Breast epithelium (tissue), 3 donors: ENCODE results near the gene PRPF18.

Source experiments
- CTCF ChIP-seq, 3 donors: fragments of 450-650 bp; IDR thresholded peaks; one replicate each; pipeline ENCODE4 v1.5.1; 2016 to 2017; ENCODE audit warnings: antibody characterized with exemption in 3 of 3, mild to moderate bottlenecking in 3 of 3, moderate library complexity in 3 of 3
- POLR2AphosphoS5 ChIP-seq, 3 donors: sonication (generic); formaldehyde crosslinking; IDR thresholded peaks; one replicate each; pipeline ENCODE4 v1.6.1; 2017; ENCODE audit warnings: antibody characterized with exemption in 3 of 3

DNA sequence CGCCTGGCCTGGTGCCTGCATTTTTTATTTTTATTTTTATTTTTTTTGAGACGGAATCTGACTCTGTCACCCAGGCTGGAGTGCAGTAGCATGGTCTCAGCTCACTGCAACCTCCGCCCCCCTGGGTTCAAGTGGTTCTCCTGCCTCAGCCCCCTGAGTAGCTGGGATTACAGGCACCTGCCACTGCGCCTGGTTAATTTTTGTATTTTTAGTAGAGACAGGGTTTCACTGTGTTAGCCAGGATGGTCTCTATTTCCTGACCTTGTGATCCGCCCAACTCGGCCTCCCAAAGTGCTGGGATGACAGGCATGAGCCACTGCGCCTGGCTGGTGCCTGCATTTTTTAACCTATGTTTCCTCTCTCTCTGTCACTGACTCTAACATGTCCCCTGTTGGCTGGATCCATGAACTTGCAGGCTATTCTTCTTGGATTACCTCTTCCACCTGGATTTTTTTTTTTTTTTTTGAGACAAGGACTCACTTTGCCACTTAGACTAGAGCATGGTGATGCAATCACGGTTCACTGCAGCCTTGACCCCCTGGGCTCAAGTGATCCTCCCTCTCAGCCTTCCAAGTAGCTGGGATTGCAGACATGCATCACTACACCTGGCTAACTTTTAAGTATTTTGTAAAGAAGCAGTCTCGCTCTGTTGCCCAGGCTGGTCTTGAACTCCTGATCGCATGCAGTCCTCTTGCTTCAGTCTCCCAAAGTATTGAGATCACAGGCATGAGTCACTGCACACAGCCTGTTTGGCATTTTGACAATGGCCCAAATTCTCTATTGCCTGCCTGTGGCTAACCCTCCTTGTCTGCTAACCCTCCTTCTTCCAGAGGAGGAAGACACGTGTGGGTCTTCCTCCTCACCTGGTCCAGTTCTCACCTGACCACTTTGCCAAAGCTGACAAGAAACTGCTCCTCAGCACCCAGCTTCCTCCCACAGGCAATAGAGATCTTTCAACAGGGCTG lies 23.0 kb upstream of the PRPF18 start:
- TF ChIP-seq CTCF (IDR thresholded peaks at IDR 0.05) (no peak), POLR2AphosphoS5 (IDR thresholded peaks at IDR 0.05) (no peak)
